ENCODE results near the gene USF1.

DNA sequence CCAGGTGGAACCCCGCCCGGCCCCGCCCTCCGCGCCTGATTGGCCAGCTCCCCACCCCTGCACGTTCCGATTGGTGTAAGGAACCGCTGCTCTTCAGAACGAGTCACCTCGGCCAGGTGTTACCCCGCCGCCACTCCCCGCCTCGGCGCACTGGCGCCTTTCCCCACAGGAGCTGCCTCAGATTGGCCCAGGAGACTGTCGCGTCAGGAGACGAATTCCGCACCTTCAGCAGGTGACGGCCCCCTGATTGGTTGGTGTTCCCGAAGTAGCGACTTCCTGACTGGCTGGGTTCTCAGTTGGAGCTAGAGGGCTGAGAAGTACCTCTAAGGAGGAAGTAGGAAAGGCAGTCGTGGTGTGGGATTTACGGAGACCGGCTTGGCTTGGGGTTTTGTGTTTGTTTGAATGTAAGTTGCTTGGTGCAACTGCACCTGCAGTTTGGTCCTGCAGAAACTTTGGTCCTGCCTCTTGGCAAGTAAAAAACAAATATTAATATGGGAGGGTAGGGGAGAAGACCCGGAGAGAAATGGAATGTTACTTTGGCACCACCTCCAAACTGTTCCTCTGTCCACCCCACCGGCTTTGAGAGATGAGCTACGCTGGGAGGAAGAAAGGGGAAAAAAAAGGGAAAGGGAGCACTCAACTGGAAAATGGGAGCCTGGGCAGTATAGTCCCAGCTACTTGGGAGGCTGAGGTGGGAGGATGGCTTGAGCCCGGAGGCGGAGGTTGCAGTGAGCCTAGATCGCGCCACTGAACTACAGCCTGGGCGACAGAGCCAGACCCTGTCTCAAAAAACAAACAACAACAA is 24.4 kb downstream of the USF1 start:
- no peak for TF ChIP-seq CTCF (IDR thresholded peaks at IDR 0.05; ENCODE audit: insufficient read depth, low read depth, low read length)
- no peak for TF ChIP-seq EZH2 (IDR thresholded peaks at IDR 0.05; ENCODE audit: insufficient read depth, low read length)

Measured in astrocyte (in vitro differentiated cells and primary cell).